CD14-positive monocyte (primary cell): ENCODE measurements around the gene MMP2. TPM values are rescaled to one million over a fixed set of nuclear protein-coding genes. Genes with fewer than 3 reads are reported as not detected.
A peak's percentile ranks its signal among the peaks of the same experiment; 100 is the strongest.

Source experiments
- DNase-seq, 3 donors: peaks; one replicate each; pipeline ENCODE4 v3.0.0-alpha.2; 2011 to 2022
- H2AFZ ChIP-seq: 2 replicates; pipeline ENCODE4 v1.6.0; 2012; ENCODE audit warnings: mild to moderate bottlenecking, low read depth, low read length, inconsistent platforms; ENCODE audit not compliant: insufficient read depth, poor library complexity, severe bottlenecking
- H3K27ac ChIP-seq, 2 donors: 1 replicate in 1 of 2; 2 replicates in 1 of 2; pipeline ENCODE4 v1.5.1; 2012 to 2013; ENCODE audit warnings: low read length in 2 of 2, control low read depth in 1 of 2, inconsistent platforms in 1 of 2, low read depth in 1 of 2, mild to moderate bottlenecking in 1 of 2
- H3K27me3 ChIP-seq, 2 donors: one replicate each; pipeline versions ENCODE4 v1.6.0 to v1.6.1; 2011 to 2013; ENCODE audit warnings: low read length in 2 of 2; ENCODE audit not compliant: control insufficient read depth in 2 of 2, insufficient read depth in 2 of 2
- H3K36me3 ChIP-seq, 2 donors: replicated peaks in 1 of 2; 1 replicate in 1 of 2; 2 replicates in 1 of 2; pipeline versions ENCODE4 v1.5.1 to v1.6.1; 2012 to 2013; ENCODE audit warnings: low read length in 2 of 2, control low read depth in 1 of 2, inconsistent platforms in 1 of 2, mild to moderate bottlenecking in 1 of 2; ENCODE audit not compliant: insufficient read depth in 2 of 2, control insufficient read depth in 1 of 2
- H3K4me1 ChIP-seq, 2 donors: 1 replicate in 1 of 2; 2 replicates in 1 of 2; pipeline versions ENCODE4 v1.5.1 to v1.6.1; 2012 to 2013; ENCODE audit warnings: low read length in 2 of 2, control low read depth in 1 of 2, inconsistent platforms in 1 of 2, mild to moderate bottlenecking in 1 of 2, moderate library complexity in 1 of 2; ENCODE audit not compliant: insufficient read depth in 2 of 2, control insufficient read depth in 1 of 2
- H3K4me2 ChIP-seq: replicated peaks from 2 replicates; pipeline ENCODE3; 2012; ENCODE audit warnings: low read length, moderate library complexity, mild to moderate bottlenecking; ENCODE audit not compliant: poor library complexity, severe bottlenecking; ENCODE audit errors: extremely low read depth
- H3K4me3 ChIP-seq, 3 experiments: fragments of 200-600 bp in 1 of 3; sonication (generic) in 1 of 3; replicated peaks in 1 of 3; 1 replicate in 2 of 3; 2 replicates in 1 of 3; pipeline ENCODE4 v1.5.1; 2011 to 2013; ENCODE audit warnings: low read length in 3 of 3, mild to moderate bottlenecking in 3 of 3, control low read depth in 2 of 3, low read depth in 2 of 3, inconsistent platforms in 1 of 3, moderate library complexity in 1 of 3
- H3K79me2 ChIP-seq: 2 replicates; pipeline ENCODE4 v1.6.0; 2012; ENCODE audit warnings: mild to moderate bottlenecking, control low read depth, inconsistent platforms, low read length, moderate library complexity; ENCODE audit not compliant: insufficient read depth
- H3K9ac ChIP-seq: 2 replicates; pipeline ENCODE4 v1.6.0; 2017; ENCODE audit warnings: low read length, mild to moderate bottlenecking; ENCODE audit not compliant: insufficient read depth, poor library complexity, severe bottlenecking
- H3K9me3 ChIP-seq, 2 donors: replicated peaks in 1 of 2; 1 replicate in 1 of 2; 2 replicates in 1 of 2; pipeline versions ENCODE4 v1.5.1 to v1.6.1; 2012 to 2013; ENCODE audit warnings: low read length in 2 of 2, control low read depth in 1 of 2; ENCODE audit not compliant: control insufficient read depth in 1 of 2, insufficient read depth in 1 of 2
- H4K20me1 ChIP-seq: 2 replicates; pipeline ENCODE4 v1.6.0; 2012; ENCODE audit warnings: mild to moderate bottlenecking, low read length, control low read depth, moderate library complexity; ENCODE audit not compliant: insufficient read depth
- H3K27ac Mint-ChIP-seq, 7 donors: one replicate each; pipeline ENCODE4 v1.8.0; 2020; ENCODE audit warnings: mild to moderate bottlenecking in 7 of 7, mixed read lengths in 7 of 7, moderate library complexity in 6 of 7, inconsistent platforms in 2 of 7
- H3K27me3 Mint-ChIP-seq, 3 donors: one replicate each; pipeline ENCODE4 v1.8.0; 2021 to 2022; ENCODE audit warnings: low read depth in 3 of 3, mild to moderate bottlenecking in 3 of 3, mixed read lengths in 3 of 3, moderate library complexity in 3 of 3, inconsistent platforms in 1 of 3
- H3K36me3 Mint-ChIP-seq, 2 donors: one replicate each; pipeline ENCODE4 v1.8.0; 2020; ENCODE audit warnings: mixed read lengths in 2 of 2, inconsistent platforms in 1 of 2, mild to moderate bottlenecking in 1 of 2
- H3K4me1 Mint-ChIP-seq: one replicate; pipeline ENCODE4 v1.8.0; 2020; ENCODE audit warnings: mild to moderate bottlenecking, mixed read lengths
- H3K4me3 Mint-ChIP-seq, 2 donors: one replicate each; pipeline ENCODE4 v1.8.0; 2020; ENCODE audit warnings: mild to moderate bottlenecking in 2 of 2, mixed read lengths in 2 of 2, moderate library complexity in 1 of 2
- H3K9me3 Mint-ChIP-seq, 7 donors: one replicate each; pipeline ENCODE4 v1.8.0; 2020 to 2022; ENCODE audit warnings: mixed read lengths in 7 of 7, mild to moderate bottlenecking in 6 of 7, moderate library complexity in 6 of 7, inconsistent platforms in 2 of 7
- WGBS: methylation state at CpG from one replicate; pipeline ENCODE4 v1.1.5; 2013; ENCODE audit warnings: missing lambda C conversion rate; ENCODE audit not compliant: insufficient coverage; 5-methylcytosine and 5-hydroxymethylcytosine counted together
- intact Hi-C, 2 donors: fragments of 100-400 bp; cut with micrococcal nuclease; formaldehyde crosslinking; loops; one replicate each; pipeline versions ENCODE4 v1.15.0 to v1.15.1; 2023
- polyA plus RNA-seq, 3 donors: library from polyadenylated mRNA; depleted of rRNA in 1 of 3; unstranded in 2 of 3; stranded (reverse) in 1 of 3; fragments of 300-500 nt in 2 of 3; fragments of >200 nt in 1 of 3; fragmentation: Illumina TruSeq in 2 of 3; gene quantifications; 1 replicate in 2 of 3; 2 replicates in 1 of 3; pipeline ENCODE4 v1.2.3, GENCODE V29; 2012 to 2021
- TF ChIP-seq, protein P1 (sequence below): fragments of 200-600 bp; IDR thresholded peaks from one replicate; pipeline ENCODE4 v1.8.0; 2022; ENCODE audit warnings: antibody characterized with exemption, mild to moderate bottlenecking

The MMP2 gene
- polyA plus RNA-seq, 3 donors: not detected

DNA sequence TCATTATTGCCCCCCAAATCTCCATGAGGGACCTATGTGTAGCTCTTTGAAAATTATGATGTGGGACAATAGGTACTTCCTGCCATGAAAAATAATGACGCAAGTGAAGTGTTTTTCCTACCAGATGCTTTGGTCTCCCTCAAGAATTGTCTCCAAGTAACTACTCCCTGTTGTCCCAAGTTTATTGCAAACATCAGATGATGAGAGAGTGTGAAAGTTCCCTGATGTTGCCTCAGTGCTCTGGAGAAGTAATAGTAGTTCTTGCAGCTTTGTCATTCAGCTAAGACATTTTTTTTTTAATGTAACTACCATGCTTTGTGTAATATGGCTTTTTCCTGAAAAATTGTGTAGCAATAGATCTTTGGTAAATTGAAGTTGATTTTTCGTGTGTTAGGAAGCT, 50.0 kb downstream of the MMP2 start:
- no CpG with 5 or more reads among the region's 2 CpGs for WGBS
- Histone ChIP-seq H3K4me2 (no peak overlapping the region), H3K36me3 (peaks cover 57 to 84% of the 10 kb centered on the region in 2 donors), H3K9ac (no peak overlapping the region), H4K20me1 (peaks cover 18% of the 10 kb centered on the region), H3K79me2 (no peaks in the 10 kb centered on the region), H2AFZ (no peak overlapping the region), H3K4me3 (no peak overlapping the region), H3K27me3 (no peaks in the 10 kb centered on the region), H3K4me1 (no peaks in the 10 kb centered on the region), H3K27ac (no peak overlapping the region), H3K9me3 (no peaks in the 10 kb centered on the region)
- H3K27me3 Mint-ChIP-seq: no peaks in the 10 kb centered on the region
- H3K9me3 Mint-ChIP-seq: peaks cover 0 to 3% (median 0%) of the 10 kb centered on the region in 7 donors
- H3K27ac Mint-ChIP-seq: peak overlapping the region in 2 of 7 donors; percentile 4 to 11
- no peaks in the 10 kb centered on the region for H3K4me1 Mint-ChIP-seq
- H3K4me3 Mint-ChIP-seq: no peak overlapping the region
- TF ChIP-seq, protein P1, sequence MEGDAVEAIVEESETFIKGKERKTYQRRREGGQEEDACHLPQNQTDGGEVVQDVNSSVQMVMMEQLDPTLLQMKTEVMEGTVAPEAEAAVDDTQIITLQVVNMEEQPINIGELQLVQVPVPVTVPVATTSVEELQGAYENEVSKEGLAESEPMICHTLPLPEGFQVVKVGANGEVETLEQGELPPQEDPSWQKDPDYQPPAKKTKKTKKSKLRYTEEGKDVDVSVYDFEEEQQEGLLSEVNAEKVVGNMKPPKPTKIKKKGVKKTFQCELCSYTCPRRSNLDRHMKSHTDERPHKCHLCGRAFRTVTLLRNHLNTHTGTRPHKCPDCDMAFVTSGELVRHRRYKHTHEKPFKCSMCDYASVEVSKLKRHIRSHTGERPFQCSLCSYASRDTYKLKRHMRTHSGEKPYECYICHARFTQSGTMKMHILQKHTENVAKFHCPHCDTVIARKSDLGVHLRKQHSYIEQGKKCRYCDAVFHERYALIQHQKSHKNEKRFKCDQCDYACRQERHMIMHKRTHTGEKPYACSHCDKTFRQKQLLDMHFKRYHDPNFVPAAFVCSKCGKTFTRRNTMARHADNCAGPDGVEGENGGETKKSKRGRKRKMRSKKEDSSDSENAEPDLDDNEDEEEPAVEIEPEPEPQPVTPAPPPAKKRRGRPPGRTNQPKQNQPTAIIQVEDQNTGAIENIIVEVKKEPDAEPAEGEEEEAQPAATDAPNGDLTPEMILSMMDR: no peak
- DNase-seq: no peak
- intact Hi-C loops: no loop called here
- peaks cover 45 to 57% of the 10 kb centered on the region in 2 donors for H3K36me3 Mint-ChIP-seq

DNA sequence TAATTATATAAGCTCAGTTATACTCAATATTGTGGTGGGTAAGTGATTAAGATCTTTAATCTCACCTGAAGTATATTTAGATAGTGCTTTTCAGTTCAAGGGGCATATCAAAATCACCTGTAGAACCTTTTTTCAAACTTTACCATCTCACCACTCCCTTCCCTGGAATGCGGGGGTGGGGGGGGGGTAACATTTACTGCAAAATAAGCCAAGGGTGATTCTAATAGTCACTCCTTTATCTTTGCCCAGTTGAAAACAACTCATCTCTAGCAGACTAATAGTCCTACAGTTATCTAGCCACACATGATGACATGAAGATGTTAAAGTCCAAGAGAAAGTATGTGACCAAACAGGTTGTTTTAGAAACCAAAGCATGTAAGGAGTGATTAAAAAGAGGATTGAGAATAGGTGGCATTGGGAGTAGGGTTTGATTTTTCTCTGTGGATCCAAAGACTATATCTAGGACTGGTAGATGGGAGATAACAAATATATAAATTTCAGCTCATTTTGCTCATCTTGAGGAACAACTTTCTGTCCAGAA, 51.4 kb downstream of the MMP2 start:
- Histone ChIP-seq H3K4me2 (no peak overlapping the region), H3K9ac (no peak overlapping the region), H3K79me2 (no peaks in the 10 kb centered on the region), H3K27me3 (no peaks in the 10 kb centered on the region), H2AFZ (no peak overlapping the region), H3K9me3 (no peaks in the 10 kb centered on the region), H4K20me1 (peaks cover 4% of the 10 kb centered on the region), H3K27ac (no peak overlapping the region), H3K36me3 (peaks cover 57 to 84% of the 10 kb centered on the region in 2 donors), H3K4me1 (peaks cover 3 to 10% of the 10 kb centered on the region in 2 donors), H3K4me3 (no peak overlapping the region)
- no peak overlapping the region for H3K4me3 Mint-ChIP-seq
- no peaks in the 10 kb centered on the region for H3K27me3 Mint-ChIP-seq
- peaks cover 0 to 3% (median 0%) of the 10 kb centered on the region in 7 donors for H3K9me3 Mint-ChIP-seq
- WGBS: no CpG with 5 or more reads among the region's 1 CpG
- peak overlapping the region in 1 of 7 donors; percentile 12 for H3K27ac Mint-ChIP-seq
- TF ChIP-seq, protein P1: no peak
- intact Hi-C loops: no loop called here
- peaks cover 8% of the 10 kb centered on the region for H3K4me1 Mint-ChIP-seq
- DNase-seq: no peak
- H3K36me3 Mint-ChIP-seq: peaks cover 52 to 59% of the 10 kb centered on the region in 2 donors
